HepG2 (cell line): ENCODE data around the gene ARFGEF3. TPM values are rescaled to one million over a fixed set of nuclear protein-coding genes. Genes with fewer than 3 reads are reported as not detected.

Source experiments
- BRCA1 ChIP-seq: sonication (generic); formaldehyde crosslinking; IDR thresholded peaks from 2 replicates; pipeline ENCODE4 v1.4.0; 2020; ENCODE audit warnings: missing genetic modification reagents
- CBFB ChIP-seq: sonication (generic); formaldehyde crosslinking; IDR thresholded peaks from 2 replicates; pipeline ENCODE4 v1.4.0; 2020; ENCODE audit warnings: missing genetic modification reagents
- ERF ChIP-seq: IDR thresholded peaks from 2 replicates; pipeline ENCODE4 v1.6.1; 2018; ENCODE audit warnings: missing biosample characterization, missing genetic modification reagents
- FOXC1 ChIP-seq: sonication (generic); formaldehyde crosslinking; IDR thresholded peaks from 2 replicates; pipeline ENCODE4 v1.8.0; 2022; ENCODE audit warnings: mild to moderate bottlenecking, missing genetic modification reagents, borderline replicate concordance
- IKZF4 ChIP-seq: sonication (generic); formaldehyde crosslinking; IDR thresholded peaks from 2 replicates; pipeline ENCODE4 v1.5.1; 2020; ENCODE audit warnings: borderline replicate concordance, mild to moderate bottlenecking, low read depth, missing genetic modification reagents; ENCODE audit errors: not compliant biosample characterization
- MED13 ChIP-seq: sonication (generic); formaldehyde crosslinking; IDR thresholded peaks from 2 replicates; pipeline ENCODE4 v1.5.0; 2020; ENCODE audit warnings: missing genetic modification reagents
- MXI1 ChIP-seq: IDR thresholded peaks from 3 replicates; pipeline ENCODE4 v1.6.1; 2012; ENCODE audit warnings: low read depth, low read length, inconsistent platforms, borderline replicate concordance
- NRL ChIP-seq: sonication (generic); formaldehyde crosslinking; IDR thresholded peaks from 2 replicates; pipeline ENCODE4 v1.5.0; 2020; ENCODE audit warnings: missing genetic modification reagents, mild to moderate bottlenecking, moderate library complexity, borderline replicate concordance
- RORA ChIP-seq: sonication (generic); formaldehyde crosslinking; IDR thresholded peaks from 2 replicates; pipeline ENCODE4 v1.5.0; 2020; ENCODE audit warnings: mild to moderate bottlenecking, missing genetic modification reagents, moderate library complexity
- SATB2 ChIP-seq: sonication (generic); formaldehyde crosslinking; IDR thresholded peaks from 2 replicates; pipeline ENCODE4 v1.5.0; 2020; ENCODE audit warnings: missing genetic modification reagents
- SKI ChIP-seq: fragments of 450-650 bp; IDR thresholded peaks from one replicate; pipeline ENCODE4 v1.6.1; 2018; ENCODE audit warnings: mild to moderate bottlenecking; ENCODE audit not compliant: partially characterized antibody
- SRF ChIP-seq: IDR thresholded peaks from 2 replicates; pipeline ENCODE4 v1.6.1; 2011; ENCODE audit warnings: mild to moderate bottlenecking, low read depth, low read length, moderate library complexity
- YEATS4 ChIP-seq: sonication (generic); formaldehyde crosslinking; IDR thresholded peaks from 2 replicates; pipeline ENCODE4 v1.4.0; 2020; ENCODE audit warnings: missing genetic modification reagents, borderline replicate concordance
- ZNF24 ChIP-seq: fragments of 450-650 bp; IDR thresholded peaks from 2 replicates; pipeline ENCODE4 v1.6.1; 2017; ENCODE audit warnings: antibody characterized with exemption, mild to moderate bottlenecking
- ZNF256 ChIP-seq: sonication (generic); formaldehyde crosslinking; conservative IDR thresholded peaks from 2 replicates; pipeline ENCODE4 v1.4.0; 2020; ENCODE audit warnings: missing genetic modification reagents
- ZNF30 ChIP-seq: sonication (generic); formaldehyde crosslinking; IDR thresholded peaks from 2 replicates; pipeline ENCODE4 v1.5.0; 2020; ENCODE audit warnings: mild to moderate bottlenecking, missing genetic modification reagents
- ZNF331 ChIP-seq: sonication (generic); formaldehyde crosslinking; IDR thresholded peaks from 2 replicates; pipeline ENCODE4 v1.4.0; 2020; ENCODE audit warnings: missing genetic modification reagents
- ZNF432 ChIP-seq: sonication (generic); formaldehyde crosslinking; IDR thresholded peaks from 2 replicates; pipeline ENCODE4 v1.5.0; 2020; ENCODE audit warnings: missing genetic modification reagents, mild to moderate bottlenecking, borderline replicate concordance
- ZNF441 ChIP-seq: sonication (generic); formaldehyde crosslinking; IDR thresholded peaks from 2 replicates; pipeline ENCODE4 v1.7.0; 2021; ENCODE audit warnings: missing genetic modification reagents, borderline replicate concordance
- ZNF607 ChIP-seq: sonication (generic); formaldehyde crosslinking; IDR thresholded peaks from 2 replicates; pipeline ENCODE4 v1.5.1; 2020; ENCODE audit warnings: missing genetic modification reagents, mild to moderate bottlenecking, borderline replicate concordance
- ZNF670 ChIP-seq: sonication (generic); formaldehyde crosslinking; IDR thresholded peaks from 2 replicates; pipeline ENCODE4 v1.8.0; 2022; ENCODE audit warnings: mild to moderate bottlenecking, missing genetic modification reagents, borderline replicate concordance
- ZSCAN9 ChIP-seq: IDR thresholded peaks from 2 replicates; pipeline ENCODE4 v1.6.1; 2016; ENCODE audit warnings: borderline replicate concordance
- polyA plus RNA-seq, 8 experiments: library from polyadenylated mRNA; depleted of rRNA in 3 of 8; stranded (reverse) in 7 of 8; unstranded in 1 of 8; fragments of >200 nt; fragmentation: Illumina TruSeq in 4 of 8; extraction: Trizol in 4 of 8; gene quantifications; 2 replicates each; pipeline versions ENCODE4 v1.2.1 to v1.2.3, GENCODE V29; 2011 to 2016; ENCODE audit warnings: low read depth in 4 of 8, missing spikeins in 1 of 8, mixed read lengths in 1 of 8; ENCODE audit not compliant: insufficient read depth in 1 of 8
- total RNA-seq, 5 experiments: library from RNA; depleted of rRNA; stranded (reverse); fragments of >200 nt; fragmentation: Illumina TruSeq; extraction: Trizol; gene quantifications; 2 replicates each; pipeline ENCODE4 v1.2.3, GENCODE V29; 2016; ENCODE audit warnings: low read depth in 1 of 5
- TF ChIP-seq, protein P1 (sequence below): sonication (generic); formaldehyde crosslinking; IDR thresholded peaks from 2 replicates; pipeline ENCODE4 v1.4.0; 2020; ENCODE audit warnings: missing genetic modification reagents
- TF ChIP-seq, protein P2 (sequence below): sonication (generic); formaldehyde crosslinking; IDR thresholded peaks from 2 replicates; pipeline ENCODE4 v1.4.0; 2020; ENCODE audit warnings: missing genetic modification reagents
- TF ChIP-seq, protein P3 (sequence below): sonication (generic); formaldehyde crosslinking; IDR thresholded peaks from 2 replicates; pipeline ENCODE4 v1.5.1; 2020; ENCODE audit warnings: mild to moderate bottlenecking, missing genetic modification reagents, borderline replicate concordance
- TF ChIP-seq, protein P4 (sequence below): sonication (generic); formaldehyde crosslinking; IDR thresholded peaks from 2 replicates; pipeline ENCODE4 v1.9.0; 2022; ENCODE audit warnings: low read depth, missing genetic modification reagents

Gene ARFGEF3
- total and polyA plus RNA-seq, 2 of the 13 experiments (the other 11 are each of a cell fraction or from before 2014, with no cell fraction given) = 0.60 to 2.6 TPM

DNA sequence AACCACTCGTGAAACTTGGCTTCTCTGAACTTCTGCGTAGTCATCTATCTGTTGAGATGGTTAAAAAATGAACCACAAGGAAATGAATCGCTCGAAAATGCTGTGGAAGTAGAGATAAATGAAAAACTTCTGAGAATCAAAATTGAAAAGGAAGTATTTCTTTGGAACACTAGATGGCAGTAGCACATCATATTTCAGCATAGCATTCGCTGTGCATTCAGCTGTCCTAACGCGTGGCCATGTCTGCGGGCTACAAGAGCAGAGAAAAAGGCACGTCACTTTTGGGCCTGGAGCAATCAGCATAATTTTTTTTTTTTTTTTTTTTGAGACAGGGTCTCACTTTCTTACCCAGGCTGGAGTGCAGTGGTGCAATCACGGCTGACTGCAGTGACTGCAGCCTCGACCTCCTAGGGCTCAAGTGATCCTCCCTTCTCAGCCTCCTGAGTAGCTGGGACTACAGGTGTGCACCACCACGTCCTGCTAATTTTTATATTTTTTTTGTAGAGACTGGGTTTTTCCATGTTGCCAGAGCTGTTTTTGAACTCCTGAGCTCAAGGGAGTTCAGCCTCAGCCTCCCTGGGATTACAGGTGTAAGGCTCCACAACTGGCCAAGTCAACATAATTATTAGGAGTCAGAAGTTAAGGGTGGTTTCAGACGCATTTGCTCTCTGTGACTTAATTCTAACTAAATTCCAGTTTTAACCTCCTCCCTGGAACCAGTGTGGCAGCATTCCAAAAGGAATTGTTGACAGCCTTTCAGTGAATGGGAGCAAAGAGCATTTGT, 45.7 kb upstream of the ARFGEF3 start (continued):
- TF ChIP-seq ZSCAN9 (CRISPR knock-in tag) (0 out of 2 replicates have a peak, but pooled peaks have one; percentile 64), ZNF256 (CRISPR knock-in tag) (no peak), ZNF432 (CRISPR knock-in tag) (no peak), RORA (no peak), SRF (no peak), SATB2 (CRISPR knock-in tag) (no peak), YEATS4 (CRISPR knock-in tag) (no peak), NRL (CRISPR knock-in tag) (no peak), ZNF441 (CRISPR knock-in tag) (0 out of 2 replicates have a peak, but pooled peaks have one; percentile 35), IKZF4 (CRISPR knock-in tag) (no peak), ZNF331 (peak; percentile 34; the same call in 1 of the 2 replicates), ZNF670 (no peak), SKI (no peak), BRCA1 (no peak), MED13 (CRISPR knock-in tag) (no peak), CBFB (CRISPR knock-in tag) (no peak), ZNF30 (CRISPR knock-in tag) (no peak), ZNF24 (no peak), ZNF607 (CRISPR knock-in tag) (no peak), ERF (CRISPR knock-in tag) (peak; percentile 71), MXI1 (peak; percentile 55; the same call in 1 of the 3 replicates), FOXC1 (no peak)
- TF ChIP-seq, protein P1, sequence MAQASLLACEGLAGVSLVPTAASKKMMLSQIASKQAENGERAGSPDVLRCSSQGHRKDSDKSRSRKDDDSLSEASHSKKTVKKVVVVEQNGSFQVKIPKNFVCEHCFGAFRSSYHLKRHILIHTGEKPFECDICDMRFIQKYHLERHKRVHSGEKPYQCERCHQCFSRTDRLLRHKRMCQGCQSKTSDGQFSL (CRISPR knock-in tag) = no peak
- TF ChIP-seq, protein P2, sequence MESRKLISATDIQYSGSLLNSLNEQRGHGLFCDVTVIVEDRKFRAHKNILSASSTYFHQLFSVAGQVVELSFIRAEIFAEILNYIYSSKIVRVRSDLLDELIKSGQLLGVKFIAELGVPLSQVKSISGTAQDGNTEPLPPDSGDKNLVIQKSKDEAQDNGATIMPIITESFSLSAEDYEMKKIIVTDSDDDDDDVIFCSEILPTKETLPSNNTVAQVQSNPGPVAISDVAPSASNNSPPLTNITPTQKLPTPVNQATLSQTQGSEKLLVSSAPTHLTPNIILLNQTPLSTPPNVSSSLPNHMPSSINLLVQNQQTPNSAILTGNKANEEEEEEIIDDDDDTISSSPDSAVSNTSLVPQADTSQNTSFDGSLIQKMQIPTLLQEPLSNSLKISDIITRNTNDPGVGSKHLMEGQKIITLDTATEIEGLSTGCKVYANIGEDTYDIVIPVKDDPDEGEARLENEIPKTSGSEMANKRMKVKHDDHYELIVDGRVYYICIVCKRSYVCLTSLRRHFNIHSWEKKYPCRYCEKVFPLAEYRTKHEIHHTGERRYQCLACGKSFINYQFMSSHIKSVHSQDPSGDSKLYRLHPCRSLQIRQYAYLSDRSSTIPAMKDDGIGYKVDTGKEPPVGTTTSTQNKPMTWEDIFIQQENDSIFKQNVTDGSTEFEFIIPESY (CRISPR knock-in tag) = no peak
- TF ChIP-seq, protein P3, sequence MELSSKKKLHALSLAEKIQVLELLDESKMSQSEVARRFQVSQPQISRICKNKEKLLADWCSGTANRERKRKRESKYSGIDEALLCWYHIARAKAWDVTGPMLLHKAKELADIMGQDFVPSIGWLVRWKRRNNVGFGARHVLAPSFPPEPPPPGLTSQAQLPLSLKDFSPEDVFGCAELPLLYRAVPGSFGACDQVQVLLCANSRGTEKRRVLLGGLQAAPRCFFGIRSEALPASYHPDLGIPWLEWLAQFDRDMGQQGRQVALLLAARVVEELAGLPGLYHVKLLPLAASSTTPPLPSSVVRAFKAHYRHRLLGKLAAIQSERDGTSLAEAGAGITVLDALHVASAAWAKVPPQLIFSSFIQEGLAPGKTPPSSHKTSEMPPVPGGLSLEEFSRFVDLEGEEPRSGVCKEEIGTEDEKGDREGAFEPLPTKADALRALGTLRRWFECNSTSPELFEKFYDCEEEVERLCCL (CRISPR knock-in tag) = no peak
- TF ChIP-seq, protein P4, sequence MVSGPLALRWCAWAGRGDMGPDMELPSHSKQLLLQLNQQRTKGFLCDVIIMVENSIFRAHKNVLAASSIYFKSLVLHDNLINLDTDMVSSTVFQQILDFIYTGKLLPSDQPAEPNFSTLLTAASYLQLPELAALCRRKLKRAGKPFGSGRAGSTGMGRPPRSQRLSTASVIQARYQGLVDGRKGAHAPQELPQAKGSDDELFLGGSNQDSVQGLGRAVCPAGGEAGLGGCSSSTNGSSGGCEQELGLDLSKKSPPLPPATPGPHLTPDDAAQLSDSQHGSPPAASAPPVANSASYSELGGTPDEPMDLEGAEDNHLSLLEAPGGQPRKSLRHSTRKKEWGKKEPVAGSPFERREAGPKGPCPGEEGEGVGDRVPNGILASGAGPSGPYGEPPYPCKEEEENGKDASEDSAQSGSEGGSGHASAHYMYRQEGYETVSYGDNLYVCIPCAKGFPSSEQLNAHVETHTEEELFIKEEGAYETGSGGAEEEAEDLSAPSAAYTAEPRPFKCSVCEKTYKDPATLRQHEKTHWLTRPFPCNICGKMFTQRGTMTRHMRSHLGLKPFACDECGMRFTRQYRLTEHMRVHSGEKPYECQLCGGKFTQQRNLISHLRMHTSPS = no peak
